NCI-H526 (cell line): ENCODE data around the gene SMYD1.

ENCODE experiments used
- DNase-seq, 2 experiments: peaks; one replicate each; lab custom pipeline; 2025; lab: John Stamatoyannopoulos, UW

The SMYD1 gene

GRCh38 chr2:88122141-88122884 lies 54.7 kb downstream of the SMYD1 start:
- no peak for DNase-seq

DNA sequence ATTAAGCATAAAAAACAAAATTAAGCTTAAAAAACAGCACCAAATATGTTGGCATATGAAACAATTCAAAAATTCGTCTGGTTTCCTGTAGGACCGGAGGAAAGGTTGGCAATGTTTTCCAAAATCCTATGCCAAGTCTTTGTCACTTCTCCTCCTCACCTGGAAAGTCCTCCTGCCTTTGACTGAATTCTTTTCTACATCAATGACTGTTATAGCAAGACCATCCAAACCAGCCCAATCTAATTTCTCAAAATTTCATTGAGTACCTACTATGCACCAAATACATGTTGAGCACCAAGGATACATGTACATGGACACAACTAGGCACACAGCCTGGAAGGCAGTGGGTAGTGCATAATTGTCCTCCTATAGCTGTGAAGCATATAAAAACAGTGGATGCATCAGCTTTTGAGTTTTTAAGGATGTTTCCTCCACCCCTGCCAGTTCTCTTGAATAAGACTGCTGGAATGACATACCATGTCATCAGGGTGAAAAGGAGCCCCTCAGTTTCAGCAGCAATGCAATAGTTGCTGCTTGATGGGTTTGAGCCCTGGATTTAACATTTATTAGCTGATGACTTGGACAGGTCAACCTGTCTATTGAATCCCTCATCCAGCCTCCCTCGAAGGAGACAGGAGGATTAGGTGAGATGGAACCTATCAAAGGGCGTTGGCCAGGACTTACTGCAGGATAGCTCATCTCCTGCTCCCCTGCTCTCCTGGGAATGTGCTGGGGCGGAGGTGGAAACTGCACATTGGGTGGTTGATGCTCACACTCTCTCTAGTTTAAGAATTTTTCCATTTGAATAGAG lies 55.7 kb downstream of the SMYD1 start:
- no peak for DNase-seq

- no peak for DNase-seq
These were observed 56.6 kb downstream of the SMYD1 start for GRCh38 chr2:88123975-88124917.

- no peak for DNase-seq
These were observed 57.8 kb downstream of the SMYD1 start for GRCh38 chr2:88125344-88125923.

DNA sequence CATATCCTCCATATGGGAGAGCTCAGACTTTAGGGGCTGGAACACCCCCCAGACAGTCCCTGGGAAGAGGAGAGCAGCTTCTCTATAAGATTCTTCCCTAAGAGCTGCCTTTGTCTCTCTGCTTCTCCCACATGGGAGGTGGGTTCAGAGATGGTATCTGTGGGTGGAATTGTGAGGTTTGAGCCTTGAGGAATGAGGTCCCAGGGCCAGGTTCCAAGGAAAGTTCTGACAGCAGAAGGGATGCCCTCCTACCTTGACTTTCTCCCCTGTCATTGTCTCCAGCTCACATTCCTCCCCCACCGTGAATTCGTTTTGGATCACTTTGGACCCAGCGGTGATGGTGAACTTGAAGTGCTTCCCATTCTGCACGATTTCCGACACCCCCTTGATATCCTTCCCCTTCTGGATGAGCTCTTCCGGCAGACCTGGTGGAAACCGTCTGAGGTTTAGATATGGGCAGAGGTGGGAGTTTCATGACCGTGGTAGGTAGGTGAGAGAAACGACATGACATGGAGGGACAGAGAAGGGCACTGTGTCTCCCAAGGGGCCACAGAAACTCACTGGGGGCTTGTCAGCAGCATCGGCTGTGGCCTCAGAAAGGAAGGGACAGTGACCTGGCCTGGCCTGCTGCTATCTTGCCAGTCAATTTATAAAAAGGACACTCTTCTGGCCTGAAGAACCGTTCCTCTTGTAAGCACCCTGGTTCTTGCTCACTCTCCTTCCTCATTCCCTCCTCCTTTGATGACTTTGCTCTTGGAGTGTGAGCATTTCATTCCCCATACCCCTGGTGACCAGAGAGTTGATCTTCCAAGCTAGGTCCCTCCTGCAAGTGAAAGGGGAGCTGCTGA lies 58.5 kb downstream of the SMYD1 start:
- DNase-seq: no peak

GRCh38 chr2:88126772-88127637 lies 59.4 kb downstream of the SMYD1 start:
- no peak for DNase-seq

DNA sequence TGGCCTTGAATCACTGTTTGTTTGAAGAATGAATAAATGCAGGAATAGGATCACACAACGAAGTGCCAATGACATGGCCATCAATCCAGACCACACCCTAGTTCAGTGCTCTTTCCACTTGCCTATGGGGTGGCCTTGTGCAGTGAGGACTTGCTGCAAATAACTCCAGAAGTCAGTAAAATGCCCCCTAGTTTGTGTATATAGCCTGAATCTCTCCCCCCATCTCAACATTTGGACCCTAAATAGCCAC lies 59.9 kb downstream of the SMYD1 start:
- no peak for DNase-seq

DNA sequence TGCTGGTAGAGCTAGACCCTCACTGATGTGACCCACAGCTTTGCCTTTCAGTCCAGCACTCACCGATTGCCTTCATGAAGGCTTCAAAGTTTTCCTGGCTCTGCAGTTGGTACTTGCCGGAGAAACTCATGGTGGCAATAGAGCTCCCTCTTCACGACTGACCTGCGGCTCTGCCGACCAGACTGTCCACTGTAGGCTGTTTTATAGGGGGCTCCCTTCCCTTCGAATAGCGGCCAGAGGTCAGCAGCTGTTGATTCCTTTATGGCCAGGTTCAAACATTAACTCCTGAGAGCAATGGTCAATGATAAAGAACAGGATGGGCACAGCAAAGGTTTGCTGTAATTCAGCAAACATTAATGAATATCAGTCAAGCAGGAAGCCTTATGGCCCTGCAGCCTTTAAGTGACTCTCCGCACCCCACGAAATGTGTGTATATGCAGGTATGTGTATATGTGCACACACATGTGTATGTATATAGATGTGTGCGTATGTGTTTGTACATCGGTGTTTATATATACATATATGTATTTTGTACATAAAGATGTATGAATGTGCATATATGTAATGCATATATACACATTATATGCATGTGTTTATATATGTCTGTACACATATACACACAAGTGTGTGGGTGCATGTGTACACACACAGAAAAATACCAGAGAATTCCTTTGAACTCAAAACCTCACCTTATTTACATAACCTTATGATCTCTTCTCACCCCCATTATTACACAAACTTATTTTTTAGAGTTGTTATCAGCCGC lies 60.4 kb downstream of the SMYD1 start, which contains the start of gene FABP1:
FABP1 (minus strand) TSS at position 175 of the 766 bp plus-strand sequence; CDS start at position 130, 45 bp downstream.
- DNase-seq: no peak

DNA sequence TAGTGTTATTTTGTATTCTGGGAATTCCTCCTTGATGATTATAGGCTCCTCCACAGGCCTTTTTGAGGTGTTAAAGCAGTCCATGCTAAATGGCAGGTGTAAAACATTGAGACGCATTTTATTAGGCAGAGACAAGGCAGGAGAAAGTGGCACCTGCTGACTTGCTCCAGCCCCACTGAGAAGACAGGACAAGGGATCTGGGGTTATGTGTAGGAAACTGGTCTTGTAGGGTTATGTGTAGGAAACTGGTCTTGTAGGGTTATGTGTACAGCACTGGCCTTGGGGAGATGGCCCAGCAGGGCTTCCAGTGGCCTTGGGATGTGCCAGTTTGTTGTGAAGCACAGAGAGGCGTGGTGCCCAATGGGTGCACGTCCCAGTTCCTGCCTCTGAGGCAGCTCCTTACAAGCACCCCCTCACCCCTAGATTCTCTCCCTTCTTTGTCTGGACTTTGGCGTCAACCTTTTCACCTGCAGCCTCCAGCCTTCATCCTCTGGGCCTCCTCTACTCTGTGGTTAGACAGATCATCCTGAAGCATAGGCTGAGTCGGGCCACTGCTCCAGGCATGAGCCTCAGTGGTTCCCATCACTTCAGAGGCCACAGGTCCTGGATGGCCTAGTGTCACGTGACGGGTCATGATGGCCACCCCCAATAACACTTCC lies 61.2 kb downstream of the SMYD1 start:
- DNase-seq: no peak

DNA sequence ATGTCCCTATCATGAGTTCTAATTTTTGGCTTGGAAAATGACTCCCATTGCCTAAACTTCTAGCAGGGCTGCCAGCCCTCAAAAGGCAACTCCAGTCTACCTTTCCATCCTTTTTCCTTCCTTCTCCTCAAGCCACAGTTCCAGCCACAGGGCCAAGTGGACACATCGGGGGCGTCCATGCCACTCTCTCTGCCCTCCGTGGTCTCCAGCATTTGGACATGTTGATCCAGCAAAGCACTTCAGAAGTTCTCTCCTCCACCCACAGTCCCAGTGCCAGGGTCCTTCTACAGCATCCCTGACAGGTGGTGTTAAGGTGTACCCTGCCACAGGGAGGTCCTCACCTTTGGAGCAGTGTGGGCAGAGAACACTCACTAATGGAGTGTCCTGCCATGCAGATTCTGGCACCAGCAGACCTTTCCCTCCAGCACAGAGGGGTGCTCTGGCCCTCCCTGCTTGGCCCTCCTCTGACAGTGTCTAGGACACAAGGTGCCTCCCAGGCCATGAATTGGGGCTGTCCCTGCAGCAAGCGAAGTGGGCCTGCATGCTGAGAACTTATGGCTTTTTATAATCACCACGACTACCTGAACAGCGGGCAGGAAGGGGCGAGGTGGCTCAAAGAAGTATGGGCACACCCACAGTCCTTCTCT lies 61.8 kb downstream of the SMYD1 start:
- no peak for DNase-seq

DNA sequence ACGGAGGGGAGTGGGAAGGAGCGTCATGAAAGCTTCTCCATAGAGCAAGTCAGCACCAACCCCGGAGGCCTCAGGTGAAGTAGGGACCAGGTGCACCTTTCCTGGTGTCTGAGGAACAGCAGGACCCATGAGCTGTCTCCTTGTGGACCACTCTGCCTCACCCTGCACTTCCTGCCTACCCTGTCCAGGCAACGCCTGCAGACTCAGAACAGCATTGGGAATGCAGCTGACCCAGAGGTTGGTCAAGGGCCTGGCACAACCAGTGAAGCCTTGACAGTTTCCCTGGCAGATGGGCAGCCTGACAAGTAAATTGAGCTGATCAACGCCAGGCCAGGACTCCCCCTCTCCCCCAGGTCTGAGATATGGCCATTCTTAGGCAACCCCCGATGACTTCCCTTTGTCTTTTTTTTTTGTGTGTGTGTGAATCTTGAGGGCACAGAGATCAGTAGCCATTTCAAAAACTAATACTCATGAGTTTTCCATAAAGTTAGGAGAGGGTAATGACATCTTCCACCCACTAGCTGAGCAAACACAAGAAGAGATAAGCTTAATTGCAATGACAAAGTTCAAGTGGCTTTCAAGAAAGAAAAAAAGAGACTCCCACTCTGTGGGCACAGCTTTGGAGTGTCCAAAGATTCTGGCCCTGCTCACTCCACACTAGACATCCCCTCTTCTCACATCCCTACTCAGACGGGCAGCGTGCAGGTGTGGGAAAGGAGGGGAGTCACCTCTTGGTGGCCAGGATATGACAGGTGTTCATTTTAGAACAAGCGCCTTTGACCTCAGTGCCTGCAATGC lies 63.8 kb downstream of the SMYD1 start:
- DNase-seq: no peak

- no peak for DNase-seq
These were observed 64.4 kb downstream of the SMYD1 start for GRCh38 chr2:88131999-88132368.

- no peak for DNase-seq
These were observed 66.2 kb downstream of the SMYD1 start for GRCh38 chr2:88133875-88134274.

- no peak for DNase-seq
These were observed 69.2 kb downstream of the SMYD1 start for GRCh38 chr2:88136817-88137216.

- no peak for DNase-seq
These were observed 70.2 kb downstream of the SMYD1 start for GRCh38 chr2:88137833-88138232.

- no peak for DNase-seq
These were observed 71.6 kb downstream of the SMYD1 start for GRCh38 chr2:88139203-88139702.

- DNase-seq: no peak
These were observed 72.2 kb downstream of the SMYD1 start for GRCh38 chr2:88139804-88140203.
